Ureter (tissue), 1 donor: Measurements from ENCODE around the gene TMEM191B. TPM values are rescaled to one million over a fixed set of nuclear protein-coding genes. Genes with fewer than 3 reads are reported as not detected.
"Not testable (repeated sequence)": the region's sequence is repeated elsewhere in the genome, so short reads cannot be mapped to it uniquely, and the experiment has no call there.

Source experiments
- DNase-seq: peaks from one replicate; pipeline ENCODE4 v3.0.0-alpha.2; 2020; ENCODE audit warnings: low spot score
- total RNA-seq: library from RNA; stranded (reverse); gene quantifications from one replicate; pipeline ENCODE4 v1.2.4, GENCODE V29; 2023
- donor health status: DM: yes; HTN: yes; CAD: no.

The TMEM191B gene
- total RNA-seq, 1 donor from 2014 or later = 1.5 TPM

DNA sequence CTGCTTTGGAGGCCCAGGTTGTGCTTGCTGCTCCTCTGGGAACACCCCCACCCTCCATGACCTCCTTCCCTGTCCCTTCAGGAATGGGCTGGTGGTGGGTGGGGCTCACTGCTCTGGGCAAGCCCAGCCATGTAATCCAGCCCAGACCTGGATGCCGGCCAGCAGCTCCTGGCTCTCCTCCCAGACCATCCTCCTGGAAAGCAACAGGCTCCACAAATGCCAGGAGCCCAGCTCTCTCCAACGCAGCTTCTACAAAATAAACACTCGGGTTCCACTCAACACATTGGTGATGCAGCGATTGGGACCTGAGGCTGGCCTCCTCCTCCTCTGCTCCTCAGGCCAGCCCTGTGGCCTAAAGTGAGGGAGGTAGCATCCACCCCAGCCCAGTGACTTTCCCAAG, 30.9 kb downstream of the TMEM191B start:
- DNase-seq = not testable (repeated sequence)

- DNase-seq = not testable (repeated sequence)
Observed at GRCh38 chr22:18558939-18559338, 31.3 kb downstream of the TMEM191B start.

DNA sequence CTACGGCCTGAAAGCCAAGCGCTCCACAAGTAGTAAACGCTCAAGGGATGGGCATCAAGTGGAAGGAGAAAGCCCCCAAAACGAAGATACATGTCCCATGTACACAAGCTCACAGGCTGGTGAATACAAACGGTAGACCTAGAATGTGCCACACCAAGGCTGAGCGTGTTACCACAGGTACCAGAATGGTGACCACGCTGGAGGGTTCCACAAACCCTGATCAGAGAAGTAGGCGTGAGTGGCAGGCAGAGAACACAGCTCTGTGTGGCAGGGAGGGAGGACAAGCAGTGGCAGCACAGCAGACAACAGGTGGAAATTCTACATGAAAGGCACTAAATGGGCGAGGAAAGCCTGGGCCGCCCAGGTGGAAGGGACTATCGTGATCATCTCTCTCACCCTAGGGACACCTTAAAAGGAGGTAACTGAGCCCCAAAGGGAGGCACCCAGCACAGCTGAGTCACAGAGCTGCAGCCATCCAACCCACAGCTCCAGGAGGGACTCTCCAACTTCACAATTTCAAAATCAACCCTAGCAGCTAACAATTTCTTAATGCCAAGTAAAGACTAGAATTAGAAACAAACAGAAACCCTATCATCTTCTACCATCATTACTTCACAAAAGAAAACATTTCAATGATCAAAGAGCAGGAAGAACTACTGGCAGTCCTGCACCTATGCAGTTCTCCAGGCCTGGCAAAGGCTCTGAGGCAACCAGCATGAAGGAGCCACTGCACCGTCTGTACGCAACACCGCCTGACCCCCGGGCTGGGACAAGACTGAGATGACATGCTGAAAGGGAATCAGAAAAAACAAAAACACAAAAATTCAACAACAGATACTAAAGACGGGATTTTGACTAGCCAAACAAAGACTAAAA, 32.7 kb downstream of the TMEM191B start:
- DNase-seq = not testable (repeated sequence)

- not testable (repeated sequence) for DNase-seq
Observed at GRCh38 chr22:18570509-18571246, 43.1 kb downstream of the TMEM191B start.

- not testable (repeated sequence) for DNase-seq
Observed at GRCh38 chr22:18573483-18574164, 46.0 kb downstream of the TMEM191B start.

- not testable (repeated sequence) for DNase-seq
Observed at GRCh38 chr22:18574555-18574954, 47.0 kb downstream of the TMEM191B start.

DNA sequence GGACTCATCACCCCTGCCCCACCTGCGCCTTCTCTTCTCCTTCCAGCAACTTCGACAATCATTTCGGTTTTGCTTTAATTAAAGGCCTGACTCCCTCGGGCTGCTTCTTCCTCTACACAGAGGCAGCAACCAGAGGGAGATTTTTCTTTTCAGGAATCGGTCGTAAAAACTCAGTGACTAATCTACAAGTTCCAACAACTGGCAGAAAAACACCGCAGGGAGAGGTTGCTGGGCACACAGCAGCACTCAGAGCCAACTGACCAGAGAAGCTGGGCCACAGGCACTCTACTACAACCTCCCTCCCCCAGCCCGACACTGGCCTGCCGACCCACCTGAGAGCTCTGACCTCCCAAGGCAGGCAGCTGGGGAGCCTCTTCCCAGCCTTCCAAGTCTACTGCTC, 48.1 kb downstream of the TMEM191B start:
- DNase-seq = not testable (repeated sequence)

DNA sequence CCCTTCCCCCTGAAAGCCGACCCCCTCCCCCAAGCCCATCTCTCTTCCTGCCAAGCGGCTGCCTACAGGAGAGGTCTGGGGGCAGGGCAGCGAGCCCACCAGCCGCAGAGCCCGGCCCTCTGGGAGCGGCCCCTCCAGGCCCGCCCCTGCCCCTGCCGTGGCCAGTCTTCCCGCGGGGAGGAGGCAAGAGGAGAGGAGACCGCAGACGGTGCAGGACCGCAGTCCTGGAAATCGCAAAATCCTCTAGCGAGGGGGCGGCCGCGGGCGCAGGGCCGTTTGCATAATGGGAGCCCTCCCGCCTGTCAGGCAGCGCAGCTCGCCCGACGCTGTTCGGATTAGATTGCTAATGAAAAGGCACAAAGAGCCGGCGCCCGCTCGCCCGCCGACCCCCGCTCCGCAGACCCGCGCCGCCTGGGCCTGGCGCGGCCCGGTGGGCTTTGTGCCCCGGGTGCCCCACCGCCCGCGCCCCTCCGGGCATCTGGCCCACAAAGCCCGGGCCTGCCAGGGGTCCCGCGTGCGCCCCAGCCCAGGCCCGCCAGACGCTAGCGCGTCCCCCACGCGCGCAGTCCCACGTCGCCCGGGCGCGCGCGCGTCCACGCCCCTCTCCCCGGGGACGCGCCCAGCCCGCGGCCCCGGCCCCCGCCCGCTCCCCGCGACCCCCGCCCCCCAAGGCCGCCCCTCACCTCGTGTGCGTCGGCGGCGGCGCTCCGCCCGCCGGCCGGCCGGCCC, 49.7 kb downstream of the TMEM191B start:
- not testable (repeated sequence) for DNase-seq

- peak; percentile 42 for DNase-seq
Observed at GRCh38 chr22:18577847-18578246, 50.2 kb downstream of the TMEM191B start.

Other genes starting within 250 kb of the TMEM191B start
- gene GGTLC3, start 9.6 kb upstream of the TMEM191B start, total RNA-seq = 0.57 TPM
- 0.29 TPM for gene RIMBP3, start 84.1 kb downstream of the TMEM191B start, total RNA-seq